ENCODE data around the gene STK16. TPM values are rescaled to one million over a fixed set of nuclear protein-coding genes. Genes with fewer than 3 reads are reported as not detected.

STK16 gene
- total and polyA plus RNA-seq, 2 of the 13 experiments (the other 11 are each of a cell fraction or from before 2014, with no cell fraction given) = 28.0 to 50.9 TPM

DNA sequence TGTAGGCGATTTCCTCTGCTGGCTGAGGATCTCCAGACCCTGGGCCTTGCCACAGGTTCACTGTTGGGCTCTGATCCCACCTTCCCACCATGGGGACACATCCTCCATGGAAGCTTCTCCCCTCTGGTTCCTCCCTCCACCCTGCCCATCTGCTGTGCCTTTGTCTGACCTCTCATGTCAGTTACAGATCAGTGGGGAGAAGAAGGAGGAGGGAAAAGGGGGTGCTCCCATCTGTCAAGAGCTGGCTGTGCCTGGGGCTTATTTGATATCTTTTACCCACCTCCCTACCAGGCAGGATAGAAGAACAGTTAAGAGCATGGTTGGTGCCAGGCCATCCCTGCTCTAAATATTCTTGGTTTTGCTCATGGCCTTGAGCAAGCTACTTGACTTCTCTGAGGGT, 21.6 kb downstream of the STK16 start:
- in situ Hi-C loops (cut with HindIII; ENCODE audit: extremely low pct_ligation_motif_present, low pct_unique_long_range_greater_than_20kb) (no loop called here), intact Hi-C loops (cut with micrococcal nuclease; ENCODE audit: unreplicated experiment) (no loop called here)
- Histone ChIP-seq H3K27ac (ENCODE audit: extremely low read length, insufficient read depth, low read length) (no peak overlapping the region), H3K9ac (ENCODE audit: insufficient read depth, low read depth, low read length) (no peak overlapping the region), H2AFZ (ENCODE audit: low read length) (no peak overlapping the region), H3K36me3 (replicated peaks in 1 of 2; ENCODE audit: control insufficient read depth in 1 of 2, insufficient read depth in 2 of 2, low read length in 2 of 2) (no peaks in the 10 kb centered on the region), H3K4me1 (ENCODE audit: insufficient read depth, low read length) (peaks cover 26% of the 10 kb centered on the region), H3K4me2 (ENCODE audit: low read depth, low read length) (no peak overlapping the region), H4K20me1 (ENCODE audit: insufficient read depth, low read length) (no peaks in the 10 kb centered on the region), H3K27me3 (ENCODE audit: control insufficient read depth in 1 of 2, insufficient read depth in 2 of 2, low read length in 2 of 2) (peaks cover 2 to 19% of the 10 kb centered on the region in 2 experiments; a peak in 2 of 5 replicates), H3K79me2 (ENCODE audit: insufficient read depth, low read length) (no peaks in the 10 kb centered on the region), H3K4me3 (replicated peaks in 1 of 3; ENCODE audit: insufficient read depth in 1 of 3, low read depth in 2 of 3, low read length in 3 of 3) (no peak overlapping the region), H3K9me3 (ENCODE audit: low read length) (no peaks in the 10 kb centered on the region)
- DNase-seq (ENCODE audit: low spot score) (no peak), ATAC-seq (no peak), FAIRE-seq (no peak)
- BruUV-seq (replicated peaks) = no TSS peak
- TF ChIP-seq ZNF615 (CRISPR knock-in tag; IDR thresholded peaks at IDR 0.05; ENCODE audit: borderline replicate concordance) (no peak), ZSCAN22 (CRISPR knock-in tag; IDR thresholded peaks at IDR 0.05) (no peak), ESRRA (CRISPR knock-in tag; IDR thresholded peaks at IDR 0.05; ENCODE audit: low read depth) (no peak), RBFOX2 (IDR thresholded peaks at IDR 0.05; ENCODE audit: low read depth, low read length) (no peak)
- TF ChIP-seq, protein P1, sequence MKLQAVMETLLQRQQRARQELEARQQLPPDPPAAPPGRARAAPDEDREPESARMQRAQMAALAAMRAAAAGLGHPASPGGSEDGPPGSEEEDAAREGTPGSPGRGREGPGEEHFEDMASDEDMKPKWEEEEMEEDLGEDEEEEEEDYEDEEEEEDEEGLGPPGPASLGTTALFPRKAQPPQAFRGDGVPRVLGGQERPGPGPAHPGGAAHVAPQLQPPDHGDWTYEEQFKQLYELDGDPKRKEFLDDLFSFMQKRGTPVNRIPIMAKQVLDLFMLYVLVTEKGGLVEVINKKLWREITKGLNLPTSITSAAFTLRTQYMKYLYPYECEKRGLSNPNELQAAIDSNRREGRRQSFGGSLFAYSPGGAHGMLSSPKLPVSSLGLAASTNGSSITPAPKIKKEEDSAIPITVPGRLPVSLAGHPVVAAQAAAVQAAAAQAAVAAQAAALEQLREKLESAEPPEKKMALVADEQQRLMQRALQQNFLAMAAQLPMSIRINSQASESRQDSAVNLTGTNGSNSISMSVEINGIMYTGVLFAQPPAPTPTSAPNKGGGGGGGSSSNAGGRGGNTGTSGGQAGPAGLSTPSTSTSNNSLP (IDR thresholded peaks at IDR 0.05; ENCODE audit: low read depth, low read length) = no peak
- TF ChIP-seq, protein P2, sequence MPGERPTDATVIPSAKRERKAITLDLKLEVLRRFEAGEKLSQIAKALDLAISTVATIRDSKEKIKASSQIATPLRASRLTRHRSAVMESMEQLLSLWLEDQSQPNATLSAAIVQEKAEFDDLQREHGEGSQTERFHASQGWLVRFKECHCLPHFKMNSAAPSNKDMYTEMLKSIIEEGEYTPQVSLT (CRISPR knock-in tag; IDR thresholded peaks at IDR 0.05; ENCODE audit: borderline replicate concordance, low read depth) = no peak
- TF ChIP-seq, protein P3, sequence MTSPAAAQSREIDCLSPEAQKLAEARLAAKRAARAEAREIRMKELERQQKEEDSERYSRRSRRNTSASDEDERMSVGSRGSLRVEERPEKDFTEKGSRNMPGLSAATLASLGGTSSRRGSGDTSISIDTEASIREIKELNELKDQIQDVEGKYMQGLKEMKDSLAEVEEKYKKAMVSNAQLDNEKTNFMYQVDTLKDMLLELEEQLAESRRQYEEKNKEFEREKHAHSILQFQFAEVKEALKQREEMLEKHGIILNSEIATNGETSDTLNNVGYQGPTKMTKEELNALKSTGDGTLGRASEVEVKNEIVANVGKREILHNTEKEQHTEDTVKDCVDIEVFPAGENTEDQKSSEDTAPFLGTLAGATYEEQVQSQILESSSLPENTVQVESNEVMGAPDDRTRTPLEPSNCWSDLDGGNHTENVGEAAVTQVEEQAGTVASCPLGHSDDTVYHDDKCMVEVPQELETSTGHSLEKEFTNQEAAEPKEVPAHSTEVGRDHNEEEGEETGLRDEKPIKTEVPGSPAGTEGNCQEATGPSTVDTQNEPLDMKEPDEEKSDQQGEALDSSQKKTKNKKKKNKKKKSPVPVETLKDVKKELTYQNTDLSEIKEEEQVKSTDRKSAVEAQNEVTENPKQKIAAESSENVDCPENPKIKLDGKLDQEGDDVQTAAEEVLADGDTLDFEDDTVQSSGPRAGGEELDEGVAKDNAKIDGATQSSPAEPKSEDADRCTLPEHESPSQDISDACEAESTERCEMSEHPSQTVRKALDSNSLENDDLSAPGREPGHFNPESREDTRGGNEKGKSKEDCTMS (CRISPR knock-in tag; conservative IDR thresholded peaks at IDR 0.05) = no peak
- TF ChIP-seq, protein P4, sequence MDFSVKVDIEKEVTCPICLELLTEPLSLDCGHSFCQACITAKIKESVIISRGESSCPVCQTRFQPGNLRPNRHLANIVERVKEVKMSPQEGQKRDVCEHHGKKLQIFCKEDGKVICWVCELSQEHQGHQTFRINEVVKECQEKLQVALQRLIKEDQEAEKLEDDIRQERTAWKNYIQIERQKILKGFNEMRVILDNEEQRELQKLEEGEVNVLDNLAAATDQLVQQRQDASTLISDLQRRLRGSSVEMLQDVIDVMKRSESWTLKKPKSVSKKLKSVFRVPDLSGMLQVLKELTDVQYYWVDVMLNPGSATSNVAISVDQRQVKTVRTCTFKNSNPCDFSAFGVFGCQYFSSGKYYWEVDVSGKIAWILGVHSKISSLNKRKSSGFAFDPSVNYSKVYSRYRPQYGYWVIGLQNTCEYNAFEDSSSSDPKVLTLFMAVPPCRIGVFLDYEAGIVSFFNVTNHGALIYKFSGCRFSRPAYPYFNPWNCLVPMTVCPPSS (IDR thresholded peaks at IDR 0.05) = no peak
- ChIA-PET POLR2A (no interaction called here), CTCF (ENCODE audit: low intra/inter-chr PET ratio, low total read pairs) (no interaction called here)
- 30% methylated on average over 1 of the region's 1 CpG for WGBS (ENCODE audit: low lambda C conversion rate)
